HepG2 (cell line): ENCODE results near the gene TMED9. TPM values are rescaled to one million over a fixed set of nuclear protein-coding genes. Genes with fewer than 3 reads are reported as not detected.

Experiments
- CBX2 ChIP-seq, 2 experiments: fragments of 200-600 bp in 1 of 2; sonication (generic); formaldehyde crosslinking in 1 of 2; IDR thresholded peaks; 2 replicates each; pipeline versions ENCODE4 v1.7.0 to v1.8.1; 2018 to 2022; ENCODE audit warnings: low read depth in 2 of 2, low read length in 1 of 2, mild to moderate bottlenecking in 1 of 2, missing genetic modification reagents in 1 of 2
- DPF2 ChIP-seq: sonication (generic); formaldehyde crosslinking; IDR thresholded peaks from 2 replicates; pipeline ENCODE4 v1.4.0; 2020; ENCODE audit warnings: mild to moderate bottlenecking, low read depth, missing genetic modification reagents, borderline replicate concordance
- ETS1 ChIP-seq: sonication (generic); formaldehyde crosslinking; IDR thresholded peaks from 2 replicates; pipeline ENCODE4 v1.4.0; 2020; ENCODE audit warnings: missing genetic modification reagents
- HDAC1 ChIP-seq: sonication (generic); formaldehyde crosslinking; IDR thresholded peaks from 2 replicates; pipeline ENCODE4 v1.5.1; 2020; ENCODE audit warnings: mild to moderate bottlenecking, missing genetic modification reagents
- HOXA5 ChIP-seq: sonication (generic); formaldehyde crosslinking; IDR thresholded peaks from 2 replicates; pipeline ENCODE4 v1.4.0; 2020; ENCODE audit warnings: missing genetic modification reagents
- MATR3 ChIP-seq: sonication (generic); formaldehyde crosslinking; IDR thresholded peaks from 2 replicates; pipeline ENCODE4 v1.4.0; 2020; ENCODE audit warnings: missing genetic modification reagents
- MLX ChIP-seq: IDR thresholded peaks from 2 replicates; pipeline ENCODE4 v1.6.1; 2016
- NAIF1 ChIP-seq: sonication (generic); formaldehyde crosslinking; IDR thresholded peaks from 2 replicates; pipeline ENCODE4 v1.5.0; 2020; ENCODE audit warnings: mild to moderate bottlenecking, missing genetic modification reagents, borderline replicate concordance
- NFE2L1 ChIP-seq: sonication (generic); formaldehyde crosslinking; IDR thresholded peaks from 2 replicates; pipeline ENCODE4 v1.4.0; 2020; ENCODE audit warnings: missing genetic modification reagents, mild to moderate bottlenecking, borderline replicate concordance
- NRL ChIP-seq: sonication (generic); formaldehyde crosslinking; IDR thresholded peaks from 2 replicates; pipeline ENCODE4 v1.5.0; 2020; ENCODE audit warnings: missing genetic modification reagents, mild to moderate bottlenecking, moderate library complexity, borderline replicate concordance
- POLR2G ChIP-seq: fragments of 200-400 bp; formaldehyde crosslinking; IDR thresholded peaks from 2 replicates; pipeline ENCODE4 v1.6.1; 2018; ENCODE audit warnings: mild to moderate bottlenecking, low read depth, low read length, moderate library complexity
- PRPF4 ChIP-seq: fragments of 200-400 bp; formaldehyde crosslinking; IDR thresholded peaks from 2 replicates; pipeline ENCODE4 v1.6.1; 2016; ENCODE audit warnings: low read length, low read depth; ENCODE audit not compliant: poor library complexity, severe bottlenecking
- RERE ChIP-seq: IDR thresholded peaks from 2 replicates; pipeline ENCODE4 v1.6.1; 2016; ENCODE audit warnings: low read depth, missing genetic modification reagents, missing compliant biosample characterization
- SP4 ChIP-seq: sonication (generic); formaldehyde crosslinking; IDR thresholded peaks from 2 replicates; pipeline ENCODE4 v1.8.1; 2023; ENCODE audit warnings: mild to moderate bottlenecking, missing genetic modification reagents
- TBL1XR1 ChIP-seq: fragments of 150-350 bp; IDR thresholded peaks from 2 replicates; pipeline ENCODE4 v1.6.1; 2014; ENCODE audit warnings: borderline replicate concordance, low read length; ENCODE audit not compliant: partially characterized antibody
- THYN1 ChIP-seq: sonication (generic); formaldehyde crosslinking; IDR thresholded peaks from 2 replicates; pipeline ENCODE4 v1.8.1; 2023; ENCODE audit warnings: low read depth, mild to moderate bottlenecking, moderate library complexity, missing genetic modification reagents, borderline replicate concordance
- ZFP37 ChIP-seq: sonication (generic); formaldehyde crosslinking; IDR thresholded peaks from 2 replicates; pipeline ENCODE4 v1.4.0; 2020; ENCODE audit warnings: missing genetic modification reagents, borderline replicate concordance
- ZNF235 ChIP-seq: sonication (generic); formaldehyde crosslinking; IDR thresholded peaks from 2 replicates; pipeline ENCODE4 v1.8.1; 2023; ENCODE audit warnings: mild to moderate bottlenecking, missing genetic modification reagents, borderline replicate concordance
- ZNF557 ChIP-seq: sonication (generic); formaldehyde crosslinking; IDR thresholded peaks from 2 replicates; pipeline ENCODE4 v1.4.0; 2020; ENCODE audit warnings: missing genetic modification reagents
- ZNF563 ChIP-seq: sonication (generic); formaldehyde crosslinking; IDR thresholded peaks from 2 replicates; pipeline ENCODE4 v1.8.0; 2022; ENCODE audit warnings: mild to moderate bottlenecking, moderate library complexity, missing genetic modification reagents
- polyA plus RNA-seq, 8 experiments: library from polyadenylated mRNA; depleted of rRNA in 3 of 8; stranded (reverse) in 7 of 8; unstranded in 1 of 8; fragments of >200 nt; fragmentation: Illumina TruSeq in 4 of 8; extraction: Trizol in 4 of 8; gene quantifications; 2 replicates each; pipeline versions ENCODE4 v1.2.1 to v1.2.3, GENCODE V29; 2011 to 2016; ENCODE audit warnings: low read depth in 4 of 8, missing spikeins in 1 of 8, mixed read lengths in 1 of 8; ENCODE audit not compliant: insufficient read depth in 1 of 8
- total RNA-seq, 5 experiments: library from RNA; depleted of rRNA; stranded (reverse); fragments of >200 nt; fragmentation: Illumina TruSeq; extraction: Trizol; gene quantifications; 2 replicates each; pipeline ENCODE4 v1.2.3, GENCODE V29; 2016; ENCODE audit warnings: low read depth in 1 of 5

The TMED9 gene
- total and polyA plus RNA-seq, 2 of the 13 experiments (the other 11 are each of a cell fraction or from before 2014, with no cell fraction given), result 161 to 350 TPM

GRCh38 chr5:177599731-177600507 lies 7.9 kb downstream of the TMED9 start, which contains the start of gene B4GALT7 (continued):
- peak; percentile 53; the same call in 1 of the 2 replicates for TF ChIP-seq RERE (CRISPR knock-in tag)
- TF ChIP-seq PRPF4, result no peak
- TF ChIP-seq ZNF235 (CRISPR knock-in tag), result peak; percentile 91; the same call in 1 of the 2 replicates
- no peak for TF ChIP-seq MATR3 (CRISPR knock-in tag)
- TF ChIP-seq SP4 (CRISPR knock-in tag), result peak; percentile 99
- TF ChIP-seq DPF2 (CRISPR knock-in tag), result no peak
- TF ChIP-seq THYN1, result no peak
- no peak for TF ChIP-seq ZFP37 (CRISPR knock-in tag)
- no peak for TF ChIP-seq MLX (CRISPR knock-in tag)
- TF ChIP-seq HOXA5 (CRISPR knock-in tag), result peak; percentile 52; the same call in 1 of the 2 replicates
- no peak for TF ChIP-seq NFE2L1 (CRISPR knock-in tag)
- TF ChIP-seq NRL (CRISPR knock-in tag), result peak; percentile 58; the same call in 1 of the 2 replicates
- no peak for TF ChIP-seq ZNF557 (CRISPR knock-in tag)
- peak; percentile 61; the same call in 1 of the 2 replicates for TF ChIP-seq ZNF563 (CRISPR knock-in tag)
- no peak for TF ChIP-seq NAIF1
- TF ChIP-seq HDAC1 (CRISPR knock-in tag), result 0 out of 2 replicates have a peak, but pooled peaks have one; percentile 13
- TF ChIP-seq ETS1 (CRISPR knock-in tag), result no peak
- TF ChIP-seq POLR2G, result peak; percentile 87
- no peak for TF ChIP-seq CBX2 (IDR thresholded peaks at IDR 0.05; ENCODE audit: low read depth, low read length)
- no peak for TF ChIP-seq CBX2 (CRISPR knock-in tag; IDR thresholded peaks at IDR 0.05; ENCODE audit: low read depth)
- TF ChIP-seq TBL1XR1, result no peak
